Hepatocyte (in vitro differentiated cells): ENCODE results near the gene PRDM11.

Experiments
- CTCF ChIP-seq: fragments of 200-600 bp; sonication (generic); IDR thresholded peaks from 2 replicates; pipeline ENCODE4 v1.5.1; 2016; ENCODE audit warnings: antibody characterized with exemption, mild to moderate bottlenecking; ENCODE audit not compliant: poor library complexity
- EZH2 ChIP-seq: fragments of 200-600 bp; sonication (generic); IDR thresholded peaks from 2 replicates; pipeline ENCODE4 v1.6.1; 2016; ENCODE audit warnings: antibody characterized with exemption, mild to moderate bottlenecking, borderline replicate concordance

GRCh38 chr11:45243967-45244366 is 97.5 kb downstream of the PRDM11 start:
- TF ChIP-seq CTCF (no peak), EZH2 (no peak)
